K562 (cell line): ENCODE results near the gene LRFN4. TPM values are rescaled to one million over a fixed set of nuclear protein-coding genes. Genes with fewer than 3 reads are reported as not detected.

Source experiments
- C11orf30 ChIP-seq: fragments of 450-650 bp; IDR thresholded peaks from 2 replicates; pipeline ENCODE4 v1.6.1; 2016; ENCODE audit warnings: low read depth, mild to moderate bottlenecking
- ELF2 ChIP-seq: fragments of 250-450 bp; sonication (Bioruptor Pico); IDR thresholded peaks from 2 replicates; pipeline ENCODE4 v1.5.0; 2021; ENCODE audit warnings: mild to moderate bottlenecking
- FOXA1 ChIP-seq: fragments of 450-650 bp; IDR thresholded peaks from 2 replicates; pipeline ENCODE4 v1.6.1; 2016; ENCODE audit warnings: mild to moderate bottlenecking, borderline replicate concordance
- GTF2B ChIP-seq: IDR thresholded peaks from 2 replicates; pipeline ENCODE4 v1.6.1; 2011; ENCODE audit not compliant: insufficient read length; ENCODE audit errors: extremely low read depth
- HDAC3 ChIP-seq: fragments of 450-650 bp; IDR thresholded peaks from 2 replicates; pipeline ENCODE4 v1.6.1; 2018; ENCODE audit warnings: borderline replicate concordance, mild to moderate bottlenecking, moderate library complexity; ENCODE audit not compliant: partially characterized antibody
- HMG20A ChIP-seq: fragments of 450-650 bp; formaldehyde crosslinking; conservative IDR thresholded peaks from 2 replicates; pipeline ENCODE4 v1.4.0; 2020; ENCODE audit warnings: mild to moderate bottlenecking, mixed read lengths
- ILK ChIP-seq: fragments of 450-650 bp; IDR thresholded peaks from 2 replicates; pipeline ENCODE4 v1.6.1; 2016; ENCODE audit warnings: missing genetic modification characterization, low read depth, mild to moderate bottlenecking, missing compliant biosample characterization, moderate library complexity, borderline replicate concordance
- JUN ChIP-seq, 2 experiments: sonication (generic) in 1 of 2; formaldehyde crosslinking in 1 of 2; IDR thresholded peaks; 2 replicates each; pipeline versions ENCODE4 v1.6.1 to v1.8.0; 2012 to 2022; ENCODE audit warnings: borderline replicate concordance in 2 of 2, mild to moderate bottlenecking in 2 of 2, improper control_type of control experiment in 1 of 2, low read depth in 1 of 2, low read length in 1 of 2, missing genetic modification reagents in 1 of 2
- KLF1 ChIP-seq: fragments of 450-650 bp; IDR thresholded peaks from 2 replicates; pipeline ENCODE4 v1.6.1; 2016; ENCODE audit warnings: missing genetic modification characterization, missing compliant biosample characterization
- MAFF ChIP-seq: IDR thresholded peaks from 2 replicates; pipeline ENCODE4 v1.6.1; 2012; ENCODE audit warnings: low read length, improper control_type of control experiment
- MYNN ChIP-seq, 2 experiments: sonication (generic); formaldehyde crosslinking in 1 of 2; IDR thresholded peaks; 2 replicates each; pipeline versions ENCODE4 v1.5.0 to v1.6.1; 2016 to 2020; ENCODE audit warnings: antibody characterized with exemption in 1 of 2, missing genetic modification reagents in 1 of 2
- NUFIP1 ChIP-seq: fragments of 450-650 bp; IDR thresholded peaks from 2 replicates; pipeline ENCODE4 v1.6.1; 2018; ENCODE audit not compliant: partially characterized antibody
- PHB ChIP-seq: fragments of 250-450 bp; sonication (Bioruptor Pico); IDR thresholded peaks from 2 replicates; pipeline ENCODE4 v1.5.0; 2021
- RBM22 ChIP-seq: fragments of 200-400 bp; formaldehyde crosslinking; IDR thresholded peaks from 2 replicates; pipeline ENCODE4 v1.6.1; 2018; ENCODE audit warnings: low read length, low read depth; ENCODE audit not compliant: poor library complexity, severe bottlenecking
- SP1 ChIP-seq: sonication (generic); formaldehyde crosslinking; IDR thresholded peaks from 2 replicates; pipeline ENCODE4 v1.8.1; 2022; ENCODE audit warnings: mild to moderate bottlenecking, missing genetic modification reagents
- SRSF1 ChIP-seq: fragments of 200-400 bp; formaldehyde crosslinking; IDR thresholded peaks from 2 replicates; pipeline ENCODE4 v1.6.1; 2017; ENCODE audit warnings: mild to moderate bottlenecking, low read depth, low read length, moderate library complexity
- TAF1 ChIP-seq: IDR thresholded peaks from 2 replicates; pipeline ENCODE4 v1.6.1; 2011; ENCODE audit warnings: mild to moderate bottlenecking, low read length, moderate library complexity; ENCODE audit not compliant: insufficient read depth, control insufficient read depth, severe bottlenecking; ENCODE audit errors: extremely low read depth
- ZNF224 ChIP-seq: sonication (generic); formaldehyde crosslinking; IDR thresholded peaks from 2 replicates; pipeline ENCODE4 v1.8.0; 2022; ENCODE audit warnings: mild to moderate bottlenecking, missing genetic modification reagents
- ZNF512 ChIP-seq: IDR thresholded peaks from 2 replicates; pipeline ENCODE4 v1.6.1; 2016; ENCODE audit warnings: missing genetic modification characterization, missing compliant biosample characterization
- ZNF584 ChIP-seq: fragments of 200-800 bp; sonication (Bioruptor generic); IDR thresholded peaks from 2 replicates; pipeline ENCODE4 v1.6.1; 2016; ENCODE audit warnings: low read depth, mild to moderate bottlenecking, missing genetic modification characterization, missing compliant biosample characterization
- ZNF589 ChIP-seq: fragments of 200-800 bp; sonication (Bioruptor generic); IDR thresholded peaks from 2 replicates; pipeline ENCODE4 v1.6.1; 2016; ENCODE audit warnings: low read depth, missing genetic modification characterization, missing compliant biosample characterization
- polyA plus RNA-seq, 8 experiments: library from polyadenylated mRNA; depleted of rRNA in 4 of 8; stranded (reverse) in 5 of 8; unstranded in 3 of 8; fragments of >200 nt; fragmentation: Nextera tagmentation in 2 of 8; fragmentation: Illumina TruSeq in 1 of 8; extraction: Ambion mirVana in 2 of 8; extraction: Trizol in 1 of 8; gene quantifications; 2 replicates each; pipeline versions ENCODE4 v1.2.1 to v1.2.3, GENCODE V29; 2011 to 2014; ENCODE audit warnings: inconsistent platforms in 1 of 8, missing spikeins in 1 of 8
- total RNA-seq, 7 experiments: library from RNA; depleted of rRNA in 6 of 7; stranded (reverse); fragments of >200 nt in 6 of 7; fragmentation: Illumina TruSeq in 2 of 7; extraction: Trizol in 2 of 7; gene quantifications; 2 replicates each; pipeline versions ENCODE4 v1.2.1 to v1.2.3, GENCODE V29; 2011 to 2021; ENCODE audit warnings: low replicate concordance in 1 of 7
- TF ChIP-seq, protein P1 (sequence below): fragments of 250-450 bp; sonication (Bioruptor Pico); IDR thresholded peaks from 2 replicates; pipeline ENCODE4 v1.8.0; 2022; ENCODE audit warnings: inconsistent platforms
- TF ChIP-seq, protein P2 (sequence below): fragments of 450-650 bp; formaldehyde crosslinking; IDR thresholded peaks from 2 replicates; pipeline ENCODE4 v1.4.0; 2022; ENCODE audit warnings: mild to moderate bottlenecking, moderate library complexity

LRFN4 gene
- total and polyA plus RNA-seq, 9 of the 15 experiments (the other 6 are each of a cell fraction or from before 2014, with no cell fraction given), result 0.10 to 60.1 (median 6.7) TPM

- TF ChIP-seq GTF2B, result no peak
- TF ChIP-seq HDAC3, result no peak
- no peak for TF ChIP-seq HMG20A (CRISPR knock-in tag)
- TF ChIP-seq ZNF512 (tag), result no peak
- peak; percentile 36 for TF ChIP-seq TAF1
- TF ChIP-seq, protein P1, sequence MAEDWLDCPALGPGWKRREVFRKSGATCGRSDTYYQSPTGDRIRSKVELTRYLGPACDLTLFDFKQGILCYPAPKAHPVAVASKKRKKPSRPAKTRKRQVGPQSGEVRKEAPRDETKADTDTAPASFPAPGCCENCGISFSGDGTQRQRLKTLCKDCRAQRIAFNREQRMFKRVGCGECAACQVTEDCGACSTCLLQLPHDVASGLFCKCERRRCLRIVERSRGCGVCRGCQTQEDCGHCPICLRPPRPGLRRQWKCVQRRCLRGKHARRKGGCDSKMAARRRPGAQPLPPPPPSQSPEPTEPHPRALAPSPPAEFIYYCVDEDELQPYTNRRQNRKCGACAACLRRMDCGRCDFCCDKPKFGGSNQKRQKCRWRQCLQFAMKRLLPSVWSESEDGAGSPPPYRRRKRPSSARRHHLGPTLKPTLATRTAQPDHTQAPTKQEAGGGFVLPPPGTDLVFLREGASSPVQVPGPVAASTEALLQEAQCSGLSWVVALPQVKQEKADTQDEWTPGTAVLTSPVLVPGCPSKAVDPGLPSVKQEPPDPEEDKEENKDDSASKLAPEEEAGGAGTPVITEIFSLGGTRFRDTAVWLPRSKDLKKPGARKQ (CRISPR knock-in tag), result no peak
- TF ChIP-seq SRSF1, result no peak
- TF ChIP-seq ILK (tag), result no peak
- no peak for TF ChIP-seq FOXA1
- TF ChIP-seq PHB (CRISPR knock-in tag), result no peak
- 0 out of 2 replicates have a peak, but pooled peaks have one; percentile 58 for TF ChIP-seq MYNN (IDR thresholded peaks at IDR 0.05)
- no peak for TF ChIP-seq MYNN (CRISPR knock-in tag; IDR thresholded peaks at IDR 0.05)
- peak; percentile 96 for TF ChIP-seq MAFF
- TF ChIP-seq ELF2, result no peak
- peak; percentile 99 for TF ChIP-seq C11orf30
- no peak for TF ChIP-seq ZNF224 (CRISPR knock-in tag)
- peak; percentile 49; the same call in 1 of the 2 replicates for TF ChIP-seq ZNF589 (CRISPR knock-in tag)
- no peak for TF ChIP-seq SP1 (CRISPR knock-in tag)
- TF ChIP-seq RBM22, result no peak
- no peak for TF ChIP-seq KLF1
- TF ChIP-seq ZNF584 (CRISPR knock-in tag), result no peak
- TF ChIP-seq, protein P2, sequence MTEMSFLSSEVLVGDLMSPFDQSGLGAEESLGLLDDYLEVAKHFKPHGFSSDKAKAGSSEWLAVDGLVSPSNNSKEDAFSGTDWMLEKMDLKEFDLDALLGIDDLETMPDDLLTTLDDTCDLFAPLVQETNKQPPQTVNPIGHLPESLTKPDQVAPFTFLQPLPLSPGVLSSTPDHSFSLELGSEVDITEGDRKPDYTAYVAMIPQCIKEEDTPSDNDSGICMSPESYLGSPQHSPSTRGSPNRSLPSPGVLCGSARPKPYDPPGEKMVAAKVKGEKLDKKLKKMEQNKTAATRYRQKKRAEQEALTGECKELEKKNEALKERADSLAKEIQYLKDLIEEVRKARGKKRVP (CRISPR knock-in tag), result 0 out of 2 replicates have a peak, but pooled peaks have one; percentile 4
- TF ChIP-seq JUN (IDR thresholded peaks at IDR 0.05; ENCODE audit: borderline replicate concordance, low read depth, low read length), result peak; percentile 99
- peak; percentile 75; the same call in 1 of the 2 replicates for TF ChIP-seq JUN (CRISPR knock-in tag; IDR thresholded peaks at IDR 0.05; ENCODE audit: borderline replicate concordance)
- peak; percentile 39 for TF ChIP-seq NUFIP1
Observed at GRCh38 chr11:66891851-66892660, 35.2 kb downstream of the LRFN4 start (continued).
